Stomach (tissue), 4 donors: ENCODE data around the gene PRKX.

ENCODE experiments used
- EP300 ChIP-seq: sonication (generic); formaldehyde crosslinking; IDR thresholded peaks from one replicate; pipeline ENCODE4 v1.6.1; 2017; ENCODE audit warnings: antibody characterized with exemption
- POLR2A ChIP-seq, 4 donors: fragments of 450-650 bp; IDR thresholded peaks; one replicate each; pipeline ENCODE4 v1.6.1; 2016; ENCODE audit warnings: antibody characterized with exemption in 4 of 4, control low read depth in 2 of 4, mild to moderate bottlenecking in 1 of 4, moderate library complexity in 1 of 4
- TF ChIP-seq, protein P1 (sequence below), 7 experiments: fragments of 450-650 bp in 4 of 7; fragments of 200-600 bp in 3 of 7; sonication (generic) in 3 of 7; IDR thresholded peaks; one replicate each; pipeline ENCODE4 v1.5.1; 2016 to 2019; ENCODE audit warnings: antibody characterized with exemption in 7 of 7, control low read depth in 2 of 7, mild to moderate bottlenecking in 1 of 7

DNA sequence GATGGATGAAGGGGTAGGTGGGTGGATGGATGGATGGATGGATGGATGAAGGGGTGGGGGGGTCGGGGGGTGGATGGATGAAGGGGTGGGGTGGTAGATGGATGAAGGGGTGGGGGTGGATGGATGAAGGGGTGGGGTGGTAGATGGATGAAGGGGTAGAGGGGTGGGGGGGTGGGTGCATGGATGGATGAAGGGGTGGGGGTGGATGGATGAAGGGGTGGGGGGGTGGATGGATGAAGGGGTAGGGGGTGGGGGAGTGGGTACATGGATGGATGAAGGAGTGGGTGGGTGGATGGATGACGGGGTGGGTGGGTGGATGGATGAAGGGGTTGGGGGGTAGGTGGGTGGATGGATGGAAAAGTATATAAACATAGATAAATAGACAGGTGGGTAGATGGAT lies 74.2 kb downstream of the PRKX start:
- TF ChIP-seq, protein P1, sequence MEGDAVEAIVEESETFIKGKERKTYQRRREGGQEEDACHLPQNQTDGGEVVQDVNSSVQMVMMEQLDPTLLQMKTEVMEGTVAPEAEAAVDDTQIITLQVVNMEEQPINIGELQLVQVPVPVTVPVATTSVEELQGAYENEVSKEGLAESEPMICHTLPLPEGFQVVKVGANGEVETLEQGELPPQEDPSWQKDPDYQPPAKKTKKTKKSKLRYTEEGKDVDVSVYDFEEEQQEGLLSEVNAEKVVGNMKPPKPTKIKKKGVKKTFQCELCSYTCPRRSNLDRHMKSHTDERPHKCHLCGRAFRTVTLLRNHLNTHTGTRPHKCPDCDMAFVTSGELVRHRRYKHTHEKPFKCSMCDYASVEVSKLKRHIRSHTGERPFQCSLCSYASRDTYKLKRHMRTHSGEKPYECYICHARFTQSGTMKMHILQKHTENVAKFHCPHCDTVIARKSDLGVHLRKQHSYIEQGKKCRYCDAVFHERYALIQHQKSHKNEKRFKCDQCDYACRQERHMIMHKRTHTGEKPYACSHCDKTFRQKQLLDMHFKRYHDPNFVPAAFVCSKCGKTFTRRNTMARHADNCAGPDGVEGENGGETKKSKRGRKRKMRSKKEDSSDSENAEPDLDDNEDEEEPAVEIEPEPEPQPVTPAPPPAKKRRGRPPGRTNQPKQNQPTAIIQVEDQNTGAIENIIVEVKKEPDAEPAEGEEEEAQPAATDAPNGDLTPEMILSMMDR (IDR thresholded peaks at IDR 0.05) = no peak
- no peak for TF ChIP-seq POLR2A (IDR thresholded peaks at IDR 0.05)
- no peak for TF ChIP-seq EP300
